DND-41 (cell line): ENCODE results near the gene CATSPERZ.

Experiments used
- ATAC-seq: fragments of 200-7000 bp; cut with Tn5 transposase; 3 replicates; pipeline ENCODE4 v1.9.1; 2021; ENCODE audit warnings: low read depth; ENCODE audit not compliant: insufficient read depth
- DNase-seq: peaks from one replicate; pipeline ENCODE4 v3.0.0-alpha.2; 2020
- H2AFZ ChIP-seq: 2 replicates; pipeline ENCODE4 v1.6.0; 2012; ENCODE audit warnings: low read depth, low read length
- H3K27ac ChIP-seq: 2 replicates; pipeline ENCODE4 v1.5.1; 2012; ENCODE audit warnings: low read length, inconsistent platforms
- H3K27me3 ChIP-seq: fragments of 200-600 bp; sonication (generic); 2 replicates; pipeline ENCODE4 v1.6.0; 2012; ENCODE audit warnings: low read length, mild to moderate bottlenecking, inconsistent platforms; ENCODE audit not compliant: insufficient read depth, poor library complexity
- H3K36me3 ChIP-seq: 2 replicates; pipeline ENCODE4 v1.5.1; 2012; ENCODE audit warnings: low read length, inconsistent platforms; ENCODE audit not compliant: insufficient read depth
- H3K4me1 ChIP-seq: 2 replicates; pipeline ENCODE4 v1.5.1; 2012; ENCODE audit warnings: mild to moderate bottlenecking, low read length; ENCODE audit not compliant: insufficient read depth
- H3K4me2 ChIP-seq: 2 replicates; pipeline ENCODE4 v1.6.0; 2012; ENCODE audit warnings: mild to moderate bottlenecking, moderate library complexity, low read length, inconsistent platforms; ENCODE audit not compliant: insufficient read depth
- H3K4me3 ChIP-seq, 2 experiments: fragments of 200-600 bp in 1 of 2; shearing (Covaris generic) in 1 of 2; 2 replicates each; pipeline ENCODE4 v1.5.1; 2012 to 2016; ENCODE audit warnings: inconsistent platforms in 2 of 2, low read length in 2 of 2, mild to moderate bottlenecking in 2 of 2, low read depth in 1 of 2, moderate library complexity in 1 of 2
- H3K79me2 ChIP-seq: 2 replicates; pipeline ENCODE4 v1.6.0; 2012; ENCODE audit warnings: low read length, inconsistent platforms; ENCODE audit not compliant: insufficient read depth
- H3K9ac ChIP-seq: 2 replicates; pipeline ENCODE4 v1.6.0; 2012; ENCODE audit warnings: low read depth, mild to moderate bottlenecking, inconsistent platforms, low read length, moderate library complexity
- H3K9me3 ChIP-seq: 2 replicates; pipeline ENCODE4 v1.5.1; 2012; ENCODE audit warnings: low read length, moderate library complexity, mild to moderate bottlenecking, inconsistent platforms; ENCODE audit not compliant: insufficient read depth, severe bottlenecking
- H4K20me1 ChIP-seq: 2 replicates; pipeline ENCODE4 v1.6.0; 2012; ENCODE audit warnings: low read length; ENCODE audit not compliant: insufficient read depth
- EZH2 ChIP-seq: IDR thresholded peaks from 3 replicates; pipeline ENCODE4 v1.6.1; 2012; ENCODE audit warnings: borderline replicate concordance, low read depth, mild to moderate bottlenecking, moderate library complexity, low read length, inconsistent platforms; ENCODE audit not compliant: severe bottlenecking
- TF ChIP-seq, protein P1 (sequence below): IDR thresholded peaks from 2 replicates; pipeline ENCODE4 v1.5.1; 2012; ENCODE audit warnings: borderline replicate concordance, low read length, moderate library complexity, mild to moderate bottlenecking; ENCODE audit not compliant: poor library complexity, severe bottlenecking; ENCODE audit errors: extremely low read depth

CATSPERZ gene

DNA sequence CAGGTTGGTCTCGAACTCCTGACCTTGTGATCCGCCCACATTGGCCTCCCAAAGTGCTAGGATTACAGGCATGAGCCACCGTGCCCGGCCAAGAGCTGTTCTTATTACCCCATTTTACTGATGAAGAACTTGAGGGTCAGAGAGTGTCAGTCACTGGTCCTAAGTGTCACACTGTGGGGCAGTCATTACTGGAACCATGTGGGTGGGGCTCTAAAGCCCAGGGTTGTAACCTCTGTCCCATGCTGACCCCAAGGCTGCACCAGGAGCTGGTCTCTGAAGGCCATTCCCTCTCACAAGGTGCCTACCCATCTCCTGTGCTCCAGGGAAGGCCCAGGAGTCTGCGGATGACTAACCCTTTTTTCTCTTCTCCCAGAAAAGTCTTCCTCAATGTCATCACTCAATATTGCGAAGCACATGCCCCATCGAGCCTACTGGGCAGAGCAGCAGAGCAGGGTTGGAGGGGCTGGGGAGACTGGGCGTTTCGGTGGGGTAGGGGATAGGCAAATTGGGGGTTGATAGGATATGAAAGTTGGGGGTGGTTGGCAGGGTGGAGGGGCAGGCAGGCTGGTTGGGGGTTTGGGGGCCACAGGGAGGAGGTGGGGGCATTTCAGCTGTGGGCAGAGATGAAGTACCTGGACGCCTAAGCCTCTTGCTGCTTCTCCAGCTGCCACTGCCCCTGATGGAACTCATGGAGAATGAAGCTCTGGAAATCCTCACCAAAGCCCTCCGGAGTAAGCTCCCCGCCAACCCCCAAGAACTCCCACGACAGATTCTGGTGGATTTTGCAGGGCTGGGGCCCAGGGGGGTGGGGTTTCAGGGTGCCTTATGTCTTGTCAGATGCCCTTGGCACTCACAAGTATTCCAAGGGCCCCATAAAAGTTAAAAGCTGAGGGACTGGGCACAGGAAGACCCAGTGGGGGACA lies 3.2 kb downstream of the CATSPERZ start:
- Histone ChIP-seq H4K20me1 (peaks cover 23% of the 10 kb centered on the region), H2AFZ (no peak overlapping the region), H3K79me2 (peaks cover 26% of the 10 kb centered on the region), H3K9ac (peak overlapping the region; percentile 84), H3K27ac (peak overlapping the region; percentile 95), H3K36me3 (peaks cover 14% of the 10 kb centered on the region), H3K4me3 (peak overlapping the region in 1 of 2 experiments; percentile 78; a peak in 2 of 4 replicates), H3K4me2 (peak overlapping the region; percentile 93), H3K27me3 (peaks cover 2% of the 10 kb centered on the region), H3K9me3 (no peaks in the 10 kb centered on the region), H3K4me1 (peaks cover 43% of the 10 kb centered on the region)
- DNase-seq (no peak), ATAC-seq (no peak)
- TF ChIP-seq, protein P1, sequence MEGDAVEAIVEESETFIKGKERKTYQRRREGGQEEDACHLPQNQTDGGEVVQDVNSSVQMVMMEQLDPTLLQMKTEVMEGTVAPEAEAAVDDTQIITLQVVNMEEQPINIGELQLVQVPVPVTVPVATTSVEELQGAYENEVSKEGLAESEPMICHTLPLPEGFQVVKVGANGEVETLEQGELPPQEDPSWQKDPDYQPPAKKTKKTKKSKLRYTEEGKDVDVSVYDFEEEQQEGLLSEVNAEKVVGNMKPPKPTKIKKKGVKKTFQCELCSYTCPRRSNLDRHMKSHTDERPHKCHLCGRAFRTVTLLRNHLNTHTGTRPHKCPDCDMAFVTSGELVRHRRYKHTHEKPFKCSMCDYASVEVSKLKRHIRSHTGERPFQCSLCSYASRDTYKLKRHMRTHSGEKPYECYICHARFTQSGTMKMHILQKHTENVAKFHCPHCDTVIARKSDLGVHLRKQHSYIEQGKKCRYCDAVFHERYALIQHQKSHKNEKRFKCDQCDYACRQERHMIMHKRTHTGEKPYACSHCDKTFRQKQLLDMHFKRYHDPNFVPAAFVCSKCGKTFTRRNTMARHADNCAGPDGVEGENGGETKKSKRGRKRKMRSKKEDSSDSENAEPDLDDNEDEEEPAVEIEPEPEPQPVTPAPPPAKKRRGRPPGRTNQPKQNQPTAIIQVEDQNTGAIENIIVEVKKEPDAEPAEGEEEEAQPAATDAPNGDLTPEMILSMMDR, result no peak
- TF ChIP-seq EZH2, result no peak

DNA sequence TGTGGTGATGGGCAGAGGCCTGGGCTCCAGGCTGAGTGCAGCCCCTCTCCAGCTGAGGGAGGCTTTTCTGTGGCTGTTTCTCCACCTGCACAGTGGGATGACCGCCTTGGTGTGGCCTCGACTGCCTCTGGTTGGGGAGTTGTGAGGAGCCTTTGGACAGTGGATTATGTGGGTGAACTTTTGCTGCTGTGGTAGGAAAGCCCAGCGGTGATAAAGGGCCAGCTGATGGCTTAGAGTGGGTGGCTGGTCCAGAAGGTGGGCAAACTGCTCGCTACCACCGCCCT lies 3.8 kb downstream of the CATSPERZ start:
- Histone ChIP-seq H3K9ac (peak overlapping the region; percentile 84), H2AFZ (peak overlapping the region; percentile 89), H3K27me3 (peaks cover 2% of the 10 kb centered on the region), H3K4me3 (peak overlapping the region; percentile 39 to 78; a peak in 3 of 4 replicates), H4K20me1 (peaks cover 23% of the 10 kb centered on the region), H3K4me2 (peak overlapping the region; percentile 93), H3K4me1 (peaks cover 43% of the 10 kb centered on the region), H3K9me3 (no peaks in the 10 kb centered on the region), H3K79me2 (peaks cover 26% of the 10 kb centered on the region), H3K36me3 (peaks cover 14% of the 10 kb centered on the region), H3K27ac (peak overlapping the region; percentile 95)
- ATAC-seq, result no peak
- TF ChIP-seq, protein P1, result no peak
- no peak for TF ChIP-seq EZH2
- DNase-seq, result no peak

DNA sequence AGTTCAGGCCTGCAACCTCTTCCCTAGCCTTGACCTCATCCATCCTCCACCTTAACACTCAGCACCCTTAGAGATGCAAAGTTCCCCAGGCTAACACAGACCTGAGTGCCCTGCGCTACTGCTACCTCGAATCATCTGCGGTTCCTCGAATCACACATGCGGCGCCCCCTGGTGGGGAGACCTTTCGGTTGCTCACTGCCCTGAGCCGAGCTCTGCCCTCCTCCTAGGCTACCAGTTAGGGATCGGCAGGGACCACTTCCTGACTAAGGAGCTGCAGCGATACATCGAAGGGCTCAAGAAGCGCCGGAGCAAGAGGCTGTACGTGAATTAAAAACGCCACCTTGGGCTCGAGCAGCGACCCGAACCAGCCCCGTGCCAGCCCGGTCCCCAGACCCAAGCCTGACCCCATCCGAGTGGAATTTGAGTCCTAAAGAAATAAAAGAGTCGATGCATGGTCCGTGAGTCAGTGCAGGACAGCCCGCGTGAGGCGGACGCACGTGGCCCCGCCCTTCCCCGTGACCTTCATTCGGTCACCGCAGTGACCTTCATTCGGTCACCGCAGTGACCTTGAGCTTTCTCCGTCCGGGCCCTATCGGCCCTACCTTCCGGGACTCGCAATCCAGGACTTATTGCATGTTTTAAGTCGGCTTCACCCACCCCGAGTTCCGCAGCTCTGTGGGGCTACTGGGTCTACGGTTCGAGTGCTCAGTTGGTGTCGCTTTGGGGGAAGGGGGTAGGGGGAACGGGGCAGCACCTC lies 4.3 kb downstream of the CATSPERZ start:
- H3K27ac ChIP-seq, result peak overlapping the region; percentile 95
- peak overlapping the region; percentile 39 to 78; a peak in 3 of 4 replicates for H3K4me3 ChIP-seq
- peaks cover 43% of the 10 kb centered on the region for H3K4me1 ChIP-seq
- H3K27me3 ChIP-seq, result peaks cover 2% of the 10 kb centered on the region
- H3K4me2 ChIP-seq, result peak overlapping the region; percentile 93
- peak overlapping the region; percentile 89 for H2AFZ ChIP-seq
- peak overlapping the region; percentile 84 for H3K9ac ChIP-seq
- TF ChIP-seq, protein P1, result peak; percentile 99
- TF ChIP-seq EZH2, result no peak
- peak; percentile 69 for ATAC-seq
- H3K9me3 ChIP-seq, result no peaks in the 10 kb centered on the region
- H3K36me3 ChIP-seq, result peaks cover 14% of the 10 kb centered on the region
- DNase-seq, result peak; percentile 95
- peaks cover 29% of the 10 kb centered on the region for H3K79me2 ChIP-seq
- peaks cover 23% of the 10 kb centered on the region for H4K20me1 ChIP-seq
